Omental fat pad (tissue), 4 donors: ENCODE data around the gene NKIRAS1. TPM values are rescaled to one million over a fixed set of nuclear protein-coding genes. Genes with fewer than 3 reads are reported as not detected.
"Not testable (repeated sequence)": the region's sequence is repeated elsewhere in the genome, so short reads cannot be mapped to it uniquely, and the experiment has no call there.

ENCODE experiments used
- ATAC-seq: fragments of 150-250 bp; one replicate; pipeline ENCODE4 v1.9.1; 2016; ENCODE audit warnings: mild to moderate bottlenecking, moderate library complexity; ENCODE audit not compliant: low FRiP score
- DNase-seq: peaks from one replicate; pipeline ENCODE4 v3.0.0-alpha.2; 2019; ENCODE audit warnings: low spot score
- CTCF ChIP-seq, 3 donors: fragments of 450-650 bp; IDR thresholded peaks; one replicate each; pipeline ENCODE4 v1.5.1; 2016 to 2017; ENCODE audit warnings: antibody characterized with exemption in 3 of 3, mild to moderate bottlenecking in 3 of 3, moderate library complexity in 2 of 3
- total RNA-seq, 4 donors: library from RNA; depleted of rRNA; stranded (reverse); fragments of >200 nt; gene quantifications; one replicate each; pipeline ENCODE4 v1.1.0, GENCODE V29; 2016

Gene NKIRAS1
- total RNA-seq, 4 donors from 2014 or later = 8.9 to 15.1 (median 11.7) TPM

GRCh38 chr3:23928524-23928923 lies 11.7 kb upstream of the NKIRAS1 start:
- DNase-seq = no peak
- no peak for TF ChIP-seq CTCF (IDR thresholded peaks at IDR 0.05)
- ATAC-seq = no peak

- DNase-seq (no peak), ATAC-seq (no peak)
- no peak for TF ChIP-seq CTCF (IDR thresholded peaks at IDR 0.05)
These were observed 9.9 kb upstream of the NKIRAS1 start for GRCh38 chr3:23926736-23927135.

- DNase-seq (no peak), ATAC-seq (no peak)
- TF ChIP-seq CTCF (IDR thresholded peaks at IDR 0.05) = no peak
These were observed 9.5 kb upstream of the NKIRAS1 start for GRCh38 chr3:23926246-23926645.

- TF ChIP-seq CTCF (IDR thresholded peaks at IDR 0.05) = no peak
- no peak for DNase-seq
- no peak for ATAC-seq
These were observed 7.0 kb upstream of the NKIRAS1 start for GRCh38 chr3:23923786-23924185.

- ATAC-seq = no peak
These were observed 4.3 kb upstream of the NKIRAS1 start for GRCh38 chr3:23921052-23921511.

GRCh38 chr3:23920151-23920655 lies 3.4 kb upstream of the NKIRAS1 start:
- DNase-seq (no peak), ATAC-seq (no peak)
- no peak for TF ChIP-seq CTCF (IDR thresholded peaks at IDR 0.05)

More at GRCh38 chr3:23921052-23921511, 4.3 kb upstream of the NKIRAS1 start:
- no peak for DNase-seq
- no peak for TF ChIP-seq CTCF (IDR thresholded peaks at IDR 0.05)

GRCh38 chr3:23919628-23920027 lies 2.8 kb upstream of the NKIRAS1 start:
- no peak for ATAC-seq
- no peak for DNase-seq
- TF ChIP-seq CTCF (IDR thresholded peaks at IDR 0.05) = no peak

- ATAC-seq, DNase-seq: not testable (repeated sequence)
These were observed 1.5 kb upstream of the NKIRAS1 start for GRCh38 chr3:23918331-23918730.

- not testable (repeated sequence) for DNase-seq, ATAC-seq
These were observed 1.0 kb upstream of the NKIRAS1 start for GRCh38 chr3:23917679-23918303.
